GM23338 (cell line): ENCODE results near the gene MAPK9. TPM values are rescaled to one million over a fixed set of nuclear protein-coding genes. Genes with fewer than 3 reads are reported as not detected.

ENCODE experiments used
- ATAC-seq: fragments of 200-7000 bp; cut with Tn5 transposase; 3 replicates; pipeline ENCODE4 v1.9.1; 2020
- DNase-seq: peaks from one replicate; pipeline ENCODE4 v3.0.0-alpha.2; 2015; ENCODE audit warnings: low spot score
- H2AFZ ChIP-seq: fragments of 200-600 bp; sonication (generic); 2 replicates; pipeline ENCODE4 v1.8.0; 2016; ENCODE audit warnings: antibody characterized with exemption, mild to moderate bottlenecking, moderate library complexity
- H3F3A ChIP-seq: fragments of 200-600 bp; sonication (generic); replicated peaks from 2 replicates; pipeline ENCODE4 v1.8.0; 2017; ENCODE audit warnings: antibody characterized with exemption, mixed run types, low read depth
- H3K27ac ChIP-seq: fragments of 200-600 bp; sonication (generic); 2 replicates; pipeline ENCODE4 v1.6.1; 2016; ENCODE audit warnings: low read depth
- H3K27me3 ChIP-seq: fragments of 200-600 bp; sonication (generic); 2 replicates; pipeline ENCODE4 v1.8.0; 2016; ENCODE audit warnings: mild to moderate bottlenecking, mixed run types, moderate library complexity; ENCODE audit not compliant: insufficient read depth
- H3K36me3 ChIP-seq: fragments of 200-600 bp; sonication (generic); 2 replicates; pipeline ENCODE4 v1.8.0; 2016; ENCODE audit warnings: mild to moderate bottlenecking; ENCODE audit not compliant: insufficient read depth
- H3K4me1 ChIP-seq: fragments of 200-600 bp; sonication (generic); 2 replicates; pipeline ENCODE4 v1.8.0; 2016; ENCODE audit warnings: mild to moderate bottlenecking, moderate library complexity; ENCODE audit not compliant: insufficient read depth
- H3K4me2 ChIP-seq: fragments of 200-600 bp; sonication (generic); 2 replicates; pipeline ENCODE4 v1.7.1; 2017; ENCODE audit warnings: mixed run types
- H3K4me3 ChIP-seq: fragments of 200-600 bp; sonication (generic); 2 replicates; pipeline ENCODE4 v1.6.1; 2016; ENCODE audit warnings: mixed run types
- H3K79me2 ChIP-seq: fragments of 200-600 bp; sonication (generic); replicated peaks from 2 replicates; pipeline ENCODE4 v1.8.0; 2017; ENCODE audit warnings: mild to moderate bottlenecking; ENCODE audit not compliant: insufficient read depth
- H3K9me2 ChIP-seq: fragments of 200-600 bp; sonication (generic); 2 replicates; pipeline ENCODE4 v1.8.0; 2017; ENCODE audit not compliant: insufficient read depth
- H4K20me1 ChIP-seq: fragments of 200-600 bp; sonication (generic); replicated peaks from 2 replicates; pipeline ENCODE4 v1.8.0; 2017; ENCODE audit warnings: mild to moderate bottlenecking; ENCODE audit not compliant: insufficient read depth
- H3K27ac Mint-ChIP-seq: 2 replicates; pipeline ENCODE4 v1.8.0; 2020; ENCODE audit warnings: inconsistent platforms, mild to moderate bottlenecking, moderate library complexity, mixed read lengths
- H3K27me3 Mint-ChIP-seq: 3 replicates; pipeline ENCODE4 v1.8.0; 2022; ENCODE audit warnings: low read depth, mild to moderate bottlenecking, moderate library complexity, mixed read lengths, inconsistent platforms; ENCODE audit not compliant: insufficient read depth, poor library complexity
- H3K36me3 Mint-ChIP-seq: 3 replicates; pipeline ENCODE4 v1.8.0; 2021; ENCODE audit warnings: low read depth, mild to moderate bottlenecking, inconsistent platforms, moderate library complexity, mixed read lengths
- H3K4me1 Mint-ChIP-seq: 3 replicates; pipeline ENCODE4 v1.8.0; 2020; ENCODE audit warnings: mild to moderate bottlenecking, inconsistent platforms, mixed read lengths
- H3K4me3 Mint-ChIP-seq: 3 replicates; pipeline ENCODE4 v1.8.0; 2021; ENCODE audit warnings: moderate library complexity, mild to moderate bottlenecking, inconsistent platforms, mixed read lengths
- H3K9me3 Mint-ChIP-seq: 3 replicates; pipeline ENCODE4 v1.8.0; 2020; ENCODE audit warnings: moderate library complexity, mild to moderate bottlenecking, inconsistent platforms, mixed read lengths
- CREB1 ChIP-seq: fragments of 250-450 bp; sonication (Bioruptor Pico); IDR thresholded peaks from 2 replicates; pipeline ENCODE4 v1.5.0; 2020; ENCODE audit warnings: low read depth, mild to moderate bottlenecking, moderate library complexity
- CTCF ChIP-seq, 2 experiments: fragments of 200-600 bp in 1 of 2; sonication (generic) in 1 of 2; conservative IDR thresholded peaks; 2 replicates each; pipeline versions ENCODE4 v1.5.1 to v1.6.1; 2016 to 2017; ENCODE audit warnings: antibody characterized with exemption in 2 of 2, low read depth in 2 of 2, mild to moderate bottlenecking in 2 of 2, moderate library complexity in 1 of 2
- EZH2 ChIP-seq: fragments of 200-600 bp; sonication (generic); IDR thresholded peaks from one replicate; pipeline ENCODE4 v1.8.0; 2017; ENCODE audit warnings: antibody characterized with exemption, mild to moderate bottlenecking, low read depth; ENCODE audit not compliant: unreplicated experiment
- EZH2phosphoT487 ChIP-seq: fragments of 200-600 bp; sonication (generic); IDR thresholded peaks from one replicate; pipeline ENCODE4 v1.8.1; 2018; ENCODE audit warnings: antibody characterized with exemption; ENCODE audit not compliant: unreplicated experiment
- JUNB ChIP-seq: IDR thresholded peaks from one replicate; pipeline ENCODE4 v1.6.1; 2016; ENCODE audit warnings: antibody characterized with exemption; ENCODE audit not compliant: unreplicated experiment
- NANOG ChIP-seq: IDR thresholded peaks from 2 replicates; pipeline ENCODE4 v1.6.1; 2016; ENCODE audit warnings: antibody characterized with exemption, borderline replicate concordance
- POLR2AphosphoS5 ChIP-seq: IDR thresholded peaks from 2 replicates; pipeline ENCODE4 v1.6.1; 2016; ENCODE audit warnings: antibody characterized with exemption, low read depth
- REST ChIP-seq: IDR thresholded peaks from one replicate; pipeline ENCODE4 v1.6.1; 2018; ENCODE audit warnings: antibody characterized with exemption; ENCODE audit not compliant: unreplicated experiment
- STAT1 ChIP-seq: IDR thresholded peaks from one replicate; pipeline ENCODE4 v1.6.1; 2016; ENCODE audit warnings: antibody characterized with exemption; ENCODE audit not compliant: unreplicated experiment
- ZNF114 ChIP-seq: fragments of 250-450 bp; sonication (Bioruptor Pico); IDR thresholded peaks from 2 replicates; pipeline ENCODE4 v1.5.0; 2020; ENCODE audit warnings: mild to moderate bottlenecking, moderate library complexity
- ZNF331 ChIP-seq: fragments of 250-450 bp; sonication (Bioruptor Pico); IDR thresholded peaks from 2 replicates; pipeline ENCODE4 v1.5.0; 2020; ENCODE audit warnings: low read depth, mild to moderate bottlenecking, moderate library complexity
- ZNF462 ChIP-seq: fragments of 250-450 bp; sonication (Bioruptor Pico); IDR thresholded peaks from 2 replicates; pipeline ENCODE4 v1.5.0; 2020; ENCODE audit warnings: mild to moderate bottlenecking, moderate library complexity
- polyA plus RNA-seq: library from polyadenylated mRNA; unstranded; fragments of >200 nt; fragmentation: Nextera tagmentation; extraction: Ambion mirVana; gene quantifications from 2 replicates; pipeline ENCODE4 v1.2.1, GENCODE V29; 2016
- total RNA-seq: library from RNA; depleted of rRNA; stranded (reverse); fragments of >200 nt; shearing (Covaris generic); gene quantifications from 2 replicates; pipeline ENCODE4 v1.2.3, GENCODE V29; 2014
- TF ChIP-seq, protein P1 (sequence below): IDR thresholded peaks from 2 replicates; pipeline ENCODE4 v1.6.1; 2016; ENCODE audit warnings: antibody characterized with exemption

MAPK9 gene
- total and polyA plus RNA-seq, 2 experiments from 2014 or later = 16.8 to 37.0 TPM

- DNase-seq (no peak), ATAC-seq (no peak)
- no peak overlapping the region for H3K4me3 Mint-ChIP-seq
- H3K27me3 Mint-ChIP-seq = no peaks in the 10 kb centered on the region
- Histone ChIP-seq H3K27ac (no peak overlapping the region), H3K27me3 (no peaks in the 10 kb centered on the region), H4K20me1 (no peaks in the 10 kb centered on the region), H3F3A (no peaks in the 10 kb centered on the region), H2AFZ (no peak overlapping the region), H3K36me3 (peaks cover 11% of the 10 kb centered on the region; the same call in 1 of the 2 replicates), H3K79me2 (no peaks in the 10 kb centered on the region), H3K9me2 (no peaks in the 10 kb centered on the region), H3K4me2 (no peak overlapping the region), H3K4me3 (no peak overlapping the region), H3K4me1 (no peaks in the 10 kb centered on the region)
- H3K36me3 Mint-ChIP-seq = peaks cover 53% of the 10 kb centered on the region
- H3K27ac Mint-ChIP-seq = no peak overlapping the region
- no peaks in the 10 kb centered on the region for H3K9me3 Mint-ChIP-seq
- peaks cover 6% of the 10 kb centered on the region; the same call in 1 of the 3 replicates for H3K4me1 Mint-ChIP-seq
- TF ChIP-seq ZNF331 (CRISPR knock-in tag) (no peak), JUNB (no peak), ZNF114 (no peak), REST (no peak), CTCF (conservative IDR thresholded peaks at IDR 0.05; ENCODE audit: low read depth in 2 of 2) (no peak), POLR2AphosphoS5 (no peak), STAT1 (no peak), EZH2 (no peak), NANOG (no peak), EZH2phosphoT487 (no peak), ZNF462 (CRISPR knock-in tag) (no peak), CREB1 (CRISPR knock-in tag) (no peak)
- TF ChIP-seq, protein P1, sequence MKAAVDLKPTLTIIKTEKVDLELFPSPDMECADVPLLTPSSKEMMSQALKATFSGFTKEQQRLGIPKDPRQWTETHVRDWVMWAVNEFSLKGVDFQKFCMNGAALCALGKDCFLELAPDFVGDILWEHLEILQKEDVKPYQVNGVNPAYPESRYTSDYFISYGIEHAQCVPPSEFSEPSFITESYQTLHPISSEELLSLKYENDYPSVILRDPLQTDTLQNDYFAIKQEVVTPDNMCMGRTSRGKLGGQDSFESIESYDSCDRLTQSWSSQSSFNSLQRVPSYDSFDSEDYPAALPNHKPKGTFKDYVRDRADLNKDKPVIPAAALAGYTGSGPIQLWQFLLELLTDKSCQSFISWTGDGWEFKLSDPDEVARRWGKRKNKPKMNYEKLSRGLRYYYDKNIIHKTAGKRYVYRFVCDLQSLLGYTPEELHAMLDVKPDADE = no peak
Measured at GRCh38 chr5:180238631-180239030, 53.3 kb downstream of the MAPK9 start.
